ENCODE measurements around the gene PDE6A. TPM values are rescaled to one million over a fixed set of nuclear protein-coding genes. Genes with fewer than 3 reads are reported as not detected.

Gene PDE6A
- total and polyA plus RNA-seq, 7 experiments from 2014 or later, result 0.11 TPM; not detected in 6

GRCh38 chr5:149888280-149888679 is 56.3 kb downstream of the PDE6A start:
- intact Hi-C loops (cut with micrococcal nuclease), result no loop called here
- ChIA-PET CTCF (no interaction called here), POLR2A (no interaction called here)

GRCh38 chr5:149887622-149888183 is 56.9 kb downstream of the PDE6A start:
- peaks cover 0 to 1% (median 0%) of the 10 kb centered on the region in 11 donors for H3K9me3 Mint-ChIP-seq
- Histone ChIP-seq H3K36me3 (ENCODE audit: control insufficient read depth in 2 of 3, insufficient read depth in 3 of 3, low read length in 3 of 3) (no peaks in the 10 kb centered on the region), H3K4me1 (ENCODE audit: control insufficient read depth in 2 of 2, insufficient read depth in 2 of 2, low read length in 2 of 2) (no peaks in the 10 kb centered on the region), H3K9me3 (ENCODE audit: control insufficient read depth in 2 of 3, low read length in 3 of 3) (no peaks in the 10 kb centered on the region), H3K4me3 (ENCODE audit: low read length) (no peak overlapping the region), H3K27me3 (ENCODE audit: control insufficient read depth in 2 of 2, insufficient read depth in 2 of 2, low read length in 2 of 2) (no peaks in the 10 kb centered on the region), H3K27ac (ENCODE audit: low read depth, low read length) (no peak overlapping the region)
- ATAC-seq (no peak), DNase-seq (no peak)
- ChIA-PET POLR2A (no interaction called here), CTCF (no interaction called here)
- intact Hi-C loops (cut with micrococcal nuclease), result no loop called here
- no peak overlapping the region for H3K27ac Mint-ChIP-seq
- no peaks in the 10 kb centered on the region for H3K4me1 Mint-ChIP-seq
- peaks cover 0 to 3% (median 0%) of the 10 kb centered on the region in 5 donors for H3K36me3 Mint-ChIP-seq
- peaks cover 3 to 11% (median 4%) of the 10 kb centered on the region in 5 donors for H3K27me3 Mint-ChIP-seq
- no peak overlapping the region for H3K4me3 Mint-ChIP-seq

More at GRCh38 chr5:149888280-149888679, 56.3 kb downstream of the PDE6A start:
- Histone ChIP-seq H3K9me3 (ENCODE audit: control insufficient read depth in 2 of 3, low read length in 3 of 3) (no peaks in the 10 kb centered on the region), H3K27ac (ENCODE audit: low read depth, low read length) (no peak overlapping the region), H3K4me3 (ENCODE audit: low read length) (no peak overlapping the region), H3K27me3 (ENCODE audit: control insufficient read depth in 2 of 2, insufficient read depth in 2 of 2, low read length in 2 of 2) (no peaks in the 10 kb centered on the region), H3K36me3 (ENCODE audit: control insufficient read depth in 2 of 3, insufficient read depth in 3 of 3, low read length in 3 of 3) (no peaks in the 10 kb centered on the region), H3K4me1 (ENCODE audit: control insufficient read depth in 2 of 2, insufficient read depth in 2 of 2, low read length in 2 of 2) (no peaks in the 10 kb centered on the region)
- peaks cover 4 to 11% (median 6%) of the 10 kb centered on the region in 5 donors for H3K27me3 Mint-ChIP-seq
- H3K4me3 Mint-ChIP-seq, result no peak overlapping the region
- no peaks in the 10 kb centered on the region for H3K4me1 Mint-ChIP-seq
- H3K36me3 Mint-ChIP-seq, result peaks cover 0 to 3% (median 0%) of the 10 kb centered on the region in 5 donors
- H3K27ac Mint-ChIP-seq, result no peak overlapping the region
- DNase-seq, result no peak
- H3K9me3 Mint-ChIP-seq, result peaks cover 0 to 1% (median 0%) of the 10 kb centered on the region in 11 donors
- no peak for ATAC-seq

- H3K27me3 Mint-ChIP-seq, result peaks cover 3 to 11% (median 4%) of the 10 kb centered on the region in 5 donors
- H3K4me1 Mint-ChIP-seq, result no peaks in the 10 kb centered on the region
- ATAC-seq (no peak), DNase-seq (no peak)
- H3K27me3 ChIP-seq (ENCODE audit: control insufficient read depth in 2 of 2, insufficient read depth in 2 of 2, low read length in 2 of 2), result no peaks in the 10 kb centered on the region
- H3K4me3 ChIP-seq (ENCODE audit: low read length), result no peak overlapping the region
- CTCF ChIA-PET, result no interaction called here
- H3K27ac Mint-ChIP-seq, result no peak overlapping the region
- no peak overlapping the region for H3K4me3 Mint-ChIP-seq
- H3K9me3 ChIP-seq (ENCODE audit: control insufficient read depth in 2 of 3, low read length in 3 of 3), result no peaks in the 10 kb centered on the region
- no peak overlapping the region for H3K27ac ChIP-seq (ENCODE audit: low read depth, low read length)
- peaks cover 0 to 1% (median 0%) of the 10 kb centered on the region in 11 donors for H3K9me3 Mint-ChIP-seq
- intact Hi-C loops (cut with micrococcal nuclease), result no loop called here
- POLR2A ChIA-PET, result no interaction called here
- H3K4me1 ChIP-seq (ENCODE audit: control insufficient read depth in 2 of 2, insufficient read depth in 2 of 2, low read length in 2 of 2), result no peaks in the 10 kb centered on the region
- H3K36me3 Mint-ChIP-seq, result peaks cover 0 to 3% (median 0%) of the 10 kb centered on the region in 5 donors
- no peaks in the 10 kb centered on the region for H3K36me3 ChIP-seq (ENCODE audit: control insufficient read depth in 2 of 3, insufficient read depth in 3 of 3, low read length in 3 of 3)
These were observed 57.7 kb downstream of the PDE6A start for GRCh38 chr5:149886692-149887470.

- Histone ChIP-seq H3K4me1 (ENCODE audit: control insufficient read depth in 2 of 2, insufficient read depth in 2 of 2, low read length in 2 of 2) (no peaks in the 10 kb centered on the region), H3K27ac (ENCODE audit: low read depth, low read length) (no peak overlapping the region), H3K9me3 (ENCODE audit: control insufficient read depth in 2 of 3, low read length in 3 of 3) (no peaks in the 10 kb centered on the region), H3K36me3 (ENCODE audit: control insufficient read depth in 2 of 3, insufficient read depth in 3 of 3, low read length in 3 of 3) (no peaks in the 10 kb centered on the region), H3K27me3 (ENCODE audit: control insufficient read depth in 2 of 2, insufficient read depth in 2 of 2, low read length in 2 of 2) (no peaks in the 10 kb centered on the region), H3K4me3 (ENCODE audit: low read length) (no peak overlapping the region)
- CTCF ChIA-PET, result no interaction called here
- Mint-ChIP-seq H3K36me3 (peaks cover 0 to 3% (median 0%) of the 10 kb centered on the region in 5 donors), H3K27me3 (peaks cover 3 to 11% (median 4%) of the 10 kb centered on the region in 5 donors), H3K9me3 (peaks cover 0 to 3% (median 0%) of the 10 kb centered on the region in 11 donors), H3K4me1 (no peaks in the 10 kb centered on the region), H3K27ac (no peak overlapping the region), H3K4me3 (no peak overlapping the region)
- POLR2A ChIA-PET, result no interaction called here
- intact Hi-C loops (cut with micrococcal nuclease), result no loop called here
- no peak for ATAC-seq
- DNase-seq, result no peak
These were observed 58.5 kb downstream of the PDE6A start for GRCh38 chr5:149886060-149886459.

GRCh38 chr5:149885513-149885912 is 59.1 kb downstream of the PDE6A start:
- Histone ChIP-seq H3K27ac (ENCODE audit: low read depth, low read length) (no peak overlapping the region), H3K4me1 (ENCODE audit: control insufficient read depth in 2 of 2, insufficient read depth in 2 of 2, low read length in 2 of 2) (no peaks in the 10 kb centered on the region), H3K27me3 (ENCODE audit: control insufficient read depth in 2 of 2, insufficient read depth in 2 of 2, low read length in 2 of 2) (no peaks in the 10 kb centered on the region), H3K9me3 (ENCODE audit: control insufficient read depth in 2 of 3, low read length in 3 of 3) (no peaks in the 10 kb centered on the region), H3K36me3 (ENCODE audit: control insufficient read depth in 2 of 3, insufficient read depth in 3 of 3, low read length in 3 of 3) (no peaks in the 10 kb centered on the region), H3K4me3 (ENCODE audit: low read length) (no peak overlapping the region)
- Mint-ChIP-seq H3K4me3 (no peak overlapping the region), H3K36me3 (peaks cover 0 to 3% (median 0%) of the 10 kb centered on the region in 5 donors), H3K27ac (no peak overlapping the region), H3K9me3 (peaks cover 0 to 4% (median 0%) of the 10 kb centered on the region in 11 donors), H3K27me3 (peaks cover 3 to 11% (median 4%) of the 10 kb centered on the region in 5 donors), H3K4me1 (no peaks in the 10 kb centered on the region)
- POLR2A ChIA-PET, result no interaction called here
- CTCF ChIA-PET, result no interaction called here
- intact Hi-C loops (cut with micrococcal nuclease), result no loop called here
- DNase-seq (no peak), ATAC-seq (no peak)

GRCh38 chr5:149883550-149883949 is 61.0 kb downstream of the PDE6A start:
- POLR2A ChIA-PET, result interaction anchor here (0.6 to 0.7 kb wide), 2 partner anchors 9 to 265 kb away, joined by 3 read pairs; no protein-coding TSS in a partner anchor
- Mint-ChIP-seq H3K27me3 (peaks cover 4 to 17% (median 12%) of the 10 kb centered on the region in 5 donors), H3K27ac (no peak overlapping the region), H3K36me3 (peaks cover 0 to 2% (median 0%) of the 10 kb centered on the region in 5 donors), H3K4me3 (no peak overlapping the region), H3K4me1 (no peaks in the 10 kb centered on the region), H3K9me3 (peaks cover 0 to 6% (median 0%) of the 10 kb centered on the region in 11 donors)
- H3K9me3 ChIP-seq (ENCODE audit: control insufficient read depth in 2 of 3, low read length in 3 of 3), result no peaks in the 10 kb centered on the region
- H3K4me1 ChIP-seq (ENCODE audit: control insufficient read depth in 2 of 2, insufficient read depth in 2 of 2, low read length in 2 of 2), result no peaks in the 10 kb centered on the region
- no peak for DNase-seq
- no peaks in the 10 kb centered on the region for H3K27me3 ChIP-seq (ENCODE audit: control insufficient read depth in 2 of 2, insufficient read depth in 2 of 2, low read length in 2 of 2)
- no peaks in the 10 kb centered on the region for H3K36me3 ChIP-seq (ENCODE audit: control insufficient read depth in 2 of 3, insufficient read depth in 3 of 3, low read length in 3 of 3)
- intact Hi-C loops (cut with micrococcal nuclease), result no loop called here
- CTCF ChIA-PET, result no interaction called here
- H3K27ac ChIP-seq (ENCODE audit: low read depth, low read length), result no peak overlapping the region
- ATAC-seq, result no peak
- H3K4me3 ChIP-seq (ENCODE audit: low read length), result no peak overlapping the region
